Smooth muscle cell (in vitro differentiated cells): ENCODE results near the gene SFXN4. TPM values are rescaled to one million over a fixed set of nuclear protein-coding genes. Genes with fewer than 3 reads are reported as not detected.

Experiments used
- DNase-seq: peaks from one replicate; lab custom pipeline; 2025; ENCODE audit not compliant: unreplicated experiment; lab: John Stamatoyannopoulos, UW
- H2AFZ ChIP-seq: fragments of 200-600 bp; sonication (generic); 2 replicates; pipeline ENCODE4 v1.6.0; 2016; ENCODE audit warnings: antibody characterized with exemption, low read depth, mild to moderate bottlenecking
- H3F3A ChIP-seq: fragments of 200-600 bp; sonication (generic); 2 replicates; pipeline ENCODE4 v1.6.0; 2017; ENCODE audit warnings: antibody characterized with exemption, low read depth
- H3K27ac ChIP-seq: fragments of 200-600 bp; sonication (generic); 2 replicates; pipeline ENCODE4 v1.5.1; 2016; ENCODE audit warnings: low read depth, mild to moderate bottlenecking
- H3K27me3 ChIP-seq: fragments of 200-600 bp; sonication (generic); 2 replicates; pipeline ENCODE4 v1.6.1; 2016; ENCODE audit warnings: low read depth, mild to moderate bottlenecking
- H3K36me3 ChIP-seq: fragments of 200-600 bp; sonication (generic); 2 replicates; pipeline ENCODE4 v1.5.1; 2016; ENCODE audit warnings: low read depth
- H3K4me1 ChIP-seq: fragments of 200-600 bp; sonication (generic); 2 replicates; pipeline ENCODE4 v1.5.1; 2016; ENCODE audit warnings: low read depth
- H3K4me2 ChIP-seq: fragments of 200-600 bp; sonication (generic); 2 replicates; pipeline ENCODE4 v1.6.0; 2016; ENCODE audit warnings: mild to moderate bottlenecking
- H3K4me3 ChIP-seq: fragments of 200-600 bp; sonication (generic); 2 replicates; pipeline ENCODE4 v1.5.1; 2016; ENCODE audit warnings: mild to moderate bottlenecking
- H3K79me2 ChIP-seq: fragments of 200-600 bp; sonication (generic); 2 replicates; pipeline ENCODE4 v1.6.0; 2016; ENCODE audit warnings: low read depth, mild to moderate bottlenecking
- H3K9ac ChIP-seq: fragments of 200-600 bp; sonication (generic); 2 replicates; pipeline ENCODE4 v1.6.0; 2016; ENCODE audit warnings: low read depth
- H3K9me3 ChIP-seq: fragments of 200-600 bp; sonication (generic); replicated peaks from 2 replicates; pipeline ENCODE4 v1.5.1; 2016; ENCODE audit warnings: low read depth
- H4K20me1 ChIP-seq: fragments of 200-600 bp; sonication (generic); 2 replicates; pipeline ENCODE4 v1.6.0; 2016; ENCODE audit warnings: low read depth
- CTCF ChIP-seq: fragments of 200-600 bp; sonication (generic); IDR thresholded peaks from 2 replicates; pipeline ENCODE4 v1.5.1; 2017; ENCODE audit warnings: borderline replicate concordance, mild to moderate bottlenecking, antibody characterized with exemption; ENCODE audit not compliant: insufficient read depth, poor library complexity, severe bottlenecking
- WGBS: methylation state at CpG from one replicate; pipeline ENCODE4 v1.1.7; 2016; ENCODE audit warnings: low lambda C conversion rate; 5-methylcytosine and 5-hydroxymethylcytosine counted together
- polyA plus RNA-seq: library from polyadenylated mRNA; unstranded; fragments of >200 nt; fragmentation: Nextera tagmentation; extraction: Ambion mirVana; gene quantifications from 2 replicates; pipeline ENCODE4 v1.2.1, GENCODE V29; 2016
- total RNA-seq: library from RNA; depleted of rRNA; stranded (reverse); fragments of >200 nt; gene quantifications from 2 replicates; pipeline ENCODE4 v1.2.3, GENCODE V29; 2014

SFXN4 gene
- total and polyA plus RNA-seq, 2 experiments from 2014 or later, result 12.2 to 16.2 TPM

- Histone ChIP-seq H3K4me3 (peak overlapping the region; percentile 75), H3K36me3 (no peaks in the 10 kb centered on the region), H3K79me2 (peaks cover 45% of the 10 kb centered on the region), H3K9ac (peak overlapping the region; percentile 79), H3K27ac (peak overlapping the region; percentile 81), H3K9me3 (no peaks in the 10 kb centered on the region), H3F3A (peaks cover 6% of the 10 kb centered on the region), H3K4me1 (peaks cover 15% of the 10 kb centered on the region), H4K20me1 (peaks cover 4% of the 10 kb centered on the region), H3K27me3 (no peaks in the 10 kb centered on the region), H3K4me2 (peak overlapping the region; percentile 96), H2AFZ (peak overlapping the region; percentile 82)
- TF ChIP-seq CTCF, result no peak
- DNase-seq, result no peak
- 17% methylated on average over 21 of the region's 21 CpGs for WGBS
Observed at GRCh38 chr10:119177708-119178371, 12.3 kb upstream of the SFXN4 start.

- peaks cover 6% of the 10 kb centered on the region for H3F3A ChIP-seq
- H3K4me2 ChIP-seq, result no peak overlapping the region
- 75% methylated on average over 6 of the region's 6 CpGs for WGBS
- peaks cover 8% of the 10 kb centered on the region for H4K20me1 ChIP-seq
- TF ChIP-seq CTCF, result no peak
- H3K4me3 ChIP-seq, result no peak overlapping the region
- peaks cover 6% of the 10 kb centered on the region for H3K36me3 ChIP-seq
- H3K9ac ChIP-seq, result no peak overlapping the region
- no peak overlapping the region for H2AFZ ChIP-seq
- H3K79me2 ChIP-seq, result peaks cover 45% of the 10 kb centered on the region
- no peaks in the 10 kb centered on the region for H3K9me3 ChIP-seq
- peak overlapping the region; percentile 41 for H3K27ac ChIP-seq
- no peaks in the 10 kb centered on the region for H3K27me3 ChIP-seq
- peaks cover 15% of the 10 kb centered on the region for H3K4me1 ChIP-seq
- DNase-seq, result no peak
Observed at GRCh38 chr10:119176166-119176565, 10.7 kb upstream of the SFXN4 start.

- H3K9ac ChIP-seq, result no peak overlapping the region
- DNase-seq, result no peak
- H3K4me2 ChIP-seq, result no peak overlapping the region
- H3K27ac ChIP-seq, result no peak overlapping the region
- peaks cover 6% of the 10 kb centered on the region for H3F3A ChIP-seq
- no peak overlapping the region for H3K4me3 ChIP-seq
- no peaks in the 10 kb centered on the region for H3K9me3 ChIP-seq
- WGBS, result 79% methylated on average over 2 of the region's 2 CpGs
- no peak overlapping the region for H2AFZ ChIP-seq
- H3K36me3 ChIP-seq, result peaks cover 13% of the 10 kb centered on the region
- peaks cover 45% of the 10 kb centered on the region for H3K79me2 ChIP-seq
- H3K4me1 ChIP-seq, result peaks cover 14% of the 10 kb centered on the region
- TF ChIP-seq CTCF, result no peak
- H4K20me1 ChIP-seq, result peaks cover 8% of the 10 kb centered on the region
- no peaks in the 10 kb centered on the region for H3K27me3 ChIP-seq
Observed at GRCh38 chr10:119174109-119174508, 8.6 kb upstream of the SFXN4 start.

GRCh38 chr10:119167041-119167440 lies 1.5 kb upstream of the SFXN4 start:
- Histone ChIP-seq H3F3A (no peaks in the 10 kb centered on the region), H3K9ac (no peak overlapping the region), H3K79me2 (no peaks in the 10 kb centered on the region), H3K9me3 (no peaks in the 10 kb centered on the region), H3K27ac (no peak overlapping the region), H3K4me1 (peaks cover 4% of the 10 kb centered on the region), H3K4me3 (no peak overlapping the region), H3K27me3 (no peaks in the 10 kb centered on the region), H3K4me2 (no peak overlapping the region), H4K20me1 (no peaks in the 10 kb centered on the region), H3K36me3 (peaks cover 13% of the 10 kb centered on the region), H2AFZ (no peak overlapping the region)
- TF ChIP-seq CTCF, result no peak
- WGBS, result 81% methylated on average over 8 of the region's 8 CpGs
- no peak for DNase-seq
